ENCODE results near the gene OR2H2. TPM values are rescaled to one million over a fixed set of nuclear protein-coding genes. Genes with fewer than 3 reads are reported as not detected.

OR2H2 gene
- total and polyA plus RNA-seq, 2 donors (not counting 1 experiment from before 2014, with no cell fraction given): not detected

DNA sequence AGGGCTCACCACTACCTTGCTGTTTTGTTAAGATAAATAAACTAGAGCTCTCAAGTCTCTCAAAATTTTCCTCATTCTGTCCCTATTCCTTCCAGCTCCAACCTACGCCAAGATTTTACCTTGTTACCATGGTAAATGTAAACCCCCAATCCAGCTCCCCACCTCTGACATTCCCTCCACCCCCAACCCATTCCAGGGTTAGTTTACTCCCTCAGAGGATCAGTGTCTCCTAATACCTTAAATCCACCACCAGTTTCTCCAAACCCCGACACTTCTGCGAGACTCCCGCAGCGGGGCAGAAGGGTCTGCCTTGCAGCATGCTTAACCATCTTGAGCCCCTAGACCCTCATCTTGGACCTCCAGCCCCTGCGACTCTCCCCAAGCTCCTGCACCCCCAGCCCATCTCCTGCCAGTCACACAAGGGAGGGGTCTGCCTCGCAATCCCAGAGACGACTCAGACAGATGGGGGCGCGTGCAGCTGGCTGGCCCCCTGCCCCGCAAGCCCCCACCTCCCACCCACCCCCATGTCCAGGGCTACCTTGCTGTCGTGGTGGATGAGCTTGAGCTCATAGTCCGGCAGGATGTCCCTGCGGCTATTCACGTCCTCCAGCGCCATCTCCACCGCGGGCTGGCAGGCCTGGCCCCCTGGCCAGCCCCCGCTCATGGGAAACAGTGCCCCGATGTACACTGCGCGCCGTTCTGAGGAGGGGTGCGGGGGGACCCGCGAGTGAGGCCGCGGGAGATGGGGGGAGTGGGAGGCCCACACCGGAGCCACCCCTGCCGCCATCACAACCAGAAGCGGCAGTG is 42.2 kb downstream of the OR2H2 start:
- Histone ChIP-seq H3K79me2 (ENCODE audit: control insufficient read depth, insufficient read depth, low read length) (peaks cover 5% of the 10 kb centered on the region), H3K27me3 (replicated peaks in 1 of 4; ENCODE audit: control extremely low read depth in 1 of 4, control insufficient read depth in 3 of 4, insufficient read depth in 4 of 4, low read length in 3 of 4) (no peaks in the 10 kb centered on the region), H3K4me1 (ENCODE audit: control insufficient read depth in 2 of 2, insufficient read depth in 2 of 2, low read length in 2 of 2) (peaks cover 27 to 43% of the 10 kb centered on the region in 2 donors), H3K9ac (ENCODE audit: low read length) (peak overlapping the region; percentile 56), H2AFZ (ENCODE audit: insufficient read depth, low read depth, low read length, poor library complexity, severe bottlenecking) (peak overlapping the region; percentile 80), H3K4me3 (ENCODE audit: control extremely low read depth in 1 of 5, extremely low read depth in 1 of 5, insufficient read depth in 1 of 5, low read depth in 2 of 5, low read length in 4 of 5) (peak overlapping the region in 4 of 5 experiments; percentile 61 to 82 (median 79)), H3K4me2 (replicated peaks; ENCODE audit: low read depth, low read length, poor library complexity, severe bottlenecking) (peak overlapping the region; percentile 98), H3K9me3 (ENCODE audit: control extremely low read depth in 1 of 3, control insufficient read depth in 2 of 3, insufficient read depth in 1 of 3, low read length in 2 of 3) (no peaks in the 10 kb centered on the region), H3K36me3 (replicated peaks in 1 of 2; ENCODE audit: control extremely low read depth in 1 of 2, control insufficient read depth in 1 of 2, extremely low read depth in 1 of 2, insufficient read depth in 2 of 2, low read length in 1 of 2) (peaks cover 0 to 18% of the 10 kb centered on the region in 2 experiments), H4K20me1 (ENCODE audit: control insufficient read depth, insufficient read depth, low read length, poor library complexity, severe bottlenecking) (peaks cover 22% of the 10 kb centered on the region), H3K27ac (ENCODE audit: low read length in 2 of 2) (peak overlapping the region in 1 of 2 donors; percentile 62)
- Mint-ChIP-seq H3K9me3 (ENCODE audit: insufficient read depth) (no peaks in the 10 kb centered on the region), H3K4me1 (peaks cover 45% of the 10 kb centered on the region), H3K27me3 (no peaks in the 10 kb centered on the region), H3K4me3 (peak overlapping the region; percentile 94), H3K27ac (peak overlapping the region; percentile 72)
- intact Hi-C loops (cut with micrococcal nuclease): loop anchor here (5.0 kb wide), 2 partner anchors 75 to 125 kb away; a partner anchor contains a TSS
- no peak for ATAC-seq (ENCODE audit: low read depth)
- no peak for TF ChIP-seq CTCF (IDR thresholded peaks at IDR 0.05)
- TF ChIP-seq EZH2 (IDR thresholded peaks at IDR 0.05; ENCODE audit: borderline replicate concordance, insufficient read depth, low read depth, low read length, poor library complexity, severe bottlenecking): no peak
- DNase-seq: peak; percentile 39
- CTCF ChIA-PET: interaction anchor here (0.6 to 13.5 kb wide), 3 partner anchors 9 to 341 kb away, joined by 3 to 226 read pairs (median 9); no protein-coding TSS in a partner anchor
- POLR2A ChIA-PET: interaction anchor here (0.6 to 1.9 kb wide), 2 partner anchors 9 to 23 kb away, joined by 3 to 12 read pairs; no protein-coding TSS in a partner anchor
- WGBS (ENCODE audit: insufficient coverage): 37% methylated on average over 27 of the region's 31 CpGs

Measured in B cell (primary cell).